DND-41 (cell line): Measurements from ENCODE around the gene AHNAK.

Source experiments
- ATAC-seq: fragments of 200-7000 bp; cut with Tn5 transposase; 3 replicates; pipeline ENCODE4 v1.9.1; 2021; ENCODE audit warnings: low read depth; ENCODE audit not compliant: insufficient read depth
- DNase-seq: peaks from one replicate; pipeline ENCODE4 v3.0.0-alpha.2; 2020
- H2AFZ ChIP-seq: 2 replicates; pipeline ENCODE4 v1.6.0; 2012; ENCODE audit warnings: low read depth, low read length
- H3K27ac ChIP-seq: 2 replicates; pipeline ENCODE4 v1.5.1; 2012; ENCODE audit warnings: low read length, inconsistent platforms
- H3K27me3 ChIP-seq: fragments of 200-600 bp; sonication (generic); 2 replicates; pipeline ENCODE4 v1.6.0; 2012; ENCODE audit warnings: low read length, mild to moderate bottlenecking, inconsistent platforms; ENCODE audit not compliant: insufficient read depth, poor library complexity
- H3K36me3 ChIP-seq: 2 replicates; pipeline ENCODE4 v1.5.1; 2012; ENCODE audit warnings: low read length, inconsistent platforms; ENCODE audit not compliant: insufficient read depth
- H3K4me1 ChIP-seq: 2 replicates; pipeline ENCODE4 v1.5.1; 2012; ENCODE audit warnings: mild to moderate bottlenecking, low read length; ENCODE audit not compliant: insufficient read depth
- H3K4me2 ChIP-seq: 2 replicates; pipeline ENCODE4 v1.6.0; 2012; ENCODE audit warnings: mild to moderate bottlenecking, moderate library complexity, low read length, inconsistent platforms; ENCODE audit not compliant: insufficient read depth
- H3K4me3 ChIP-seq, 2 experiments: fragments of 200-600 bp in 1 of 2; shearing (Covaris generic) in 1 of 2; 2 replicates each; pipeline ENCODE4 v1.5.1; 2012 to 2016; ENCODE audit warnings: inconsistent platforms in 2 of 2, low read length in 2 of 2, mild to moderate bottlenecking in 2 of 2, low read depth in 1 of 2, moderate library complexity in 1 of 2
- H3K79me2 ChIP-seq: 2 replicates; pipeline ENCODE4 v1.6.0; 2012; ENCODE audit warnings: low read length, inconsistent platforms; ENCODE audit not compliant: insufficient read depth
- H3K9ac ChIP-seq: 2 replicates; pipeline ENCODE4 v1.6.0; 2012; ENCODE audit warnings: low read depth, mild to moderate bottlenecking, inconsistent platforms, low read length, moderate library complexity
- H3K9me3 ChIP-seq: 2 replicates; pipeline ENCODE4 v1.5.1; 2012; ENCODE audit warnings: low read length, moderate library complexity, mild to moderate bottlenecking, inconsistent platforms; ENCODE audit not compliant: insufficient read depth, severe bottlenecking
- H4K20me1 ChIP-seq: 2 replicates; pipeline ENCODE4 v1.6.0; 2012; ENCODE audit warnings: low read length; ENCODE audit not compliant: insufficient read depth
- CTCF ChIP-seq: IDR thresholded peaks from 2 replicates; pipeline ENCODE4 v1.5.1; 2012; ENCODE audit warnings: borderline replicate concordance, low read length, moderate library complexity, mild to moderate bottlenecking; ENCODE audit not compliant: poor library complexity, severe bottlenecking; ENCODE audit errors: extremely low read depth
- EZH2 ChIP-seq: IDR thresholded peaks from 3 replicates; pipeline ENCODE4 v1.6.1; 2012; ENCODE audit warnings: borderline replicate concordance, low read depth, mild to moderate bottlenecking, moderate library complexity, low read length, inconsistent platforms; ENCODE audit not compliant: severe bottlenecking

Gene AHNAK

GRCh38 chr11:62569611-62570010, 23.0 kb upstream of the AHNAK start:
- ATAC-seq: no peak

GRCh38 chr11:62567018-62567633, 20.5 kb upstream of the AHNAK start:
- H3K4me2 ChIP-seq: peak overlapping the region; percentile 28; the same call in 1 of the 2 replicates
- no peak for TF ChIP-seq CTCF
- TF ChIP-seq EZH2: no peak
- no peak overlapping the region for H2AFZ ChIP-seq
- peaks cover 54% of the 10 kb centered on the region; the same call in 1 of the 2 replicates for H4K20me1 ChIP-seq
- no peak overlapping the region for H3K9ac ChIP-seq
- H3K79me2 ChIP-seq: peaks cover 81% of the 10 kb centered on the region
- ATAC-seq (no peak), DNase-seq (no peak)
- peaks cover 53% of the 10 kb centered on the region for H3K4me1 ChIP-seq
- H3K27ac ChIP-seq: no peak overlapping the region
- no peak overlapping the region for H3K4me3 ChIP-seq
- peaks cover 96% of the 10 kb centered on the region for H3K36me3 ChIP-seq
- H3K9me3 ChIP-seq: no peaks in the 10 kb centered on the region
- H3K27me3 ChIP-seq: no peaks in the 10 kb centered on the region

More at GRCh38 chr11:62569611-62570010, 23.0 kb upstream of the AHNAK start:
- Histone ChIP-seq H2AFZ (no peak overlapping the region), H3K9me3 (no peaks in the 10 kb centered on the region), H3K36me3 (peaks cover 78% of the 10 kb centered on the region), H3K9ac (no peak overlapping the region), H4K20me1 (peaks cover 57% of the 10 kb centered on the region; the same call in 1 of the 2 replicates), H3K4me2 (peak overlapping the region; percentile 26; the same call in 1 of the 2 replicates), H3K79me2 (peaks cover 88% of the 10 kb centered on the region), H3K27ac (no peak overlapping the region), H3K4me3 (no peak overlapping the region), H3K4me1 (peaks cover 55% of the 10 kb centered on the region), H3K27me3 (no peaks in the 10 kb centered on the region)
- TF ChIP-seq CTCF: no peak
- TF ChIP-seq EZH2: no peak
- no peak for DNase-seq

GRCh38 chr11:62566247-62566646, 19.6 kb upstream of the AHNAK start:
- H3K27ac ChIP-seq: no peak overlapping the region
- H3K79me2 ChIP-seq: peaks cover 72% of the 10 kb centered on the region
- H3K4me1 ChIP-seq: peaks cover 48% of the 10 kb centered on the region
- H3K4me2 ChIP-seq: no peak overlapping the region
- peaks cover 94% of the 10 kb centered on the region for H3K36me3 ChIP-seq
- H3K27me3 ChIP-seq: no peaks in the 10 kb centered on the region
- no peaks in the 10 kb centered on the region for H3K9me3 ChIP-seq
- no peak overlapping the region for H2AFZ ChIP-seq
- ATAC-seq (no peak), DNase-seq (no peak)
- no peak overlapping the region for H3K4me3 ChIP-seq
- TF ChIP-seq CTCF (no peak), EZH2 (no peak)
- H4K20me1 ChIP-seq: peaks cover 45% of the 10 kb centered on the region; the same call in 1 of the 2 replicates
- H3K9ac ChIP-seq: no peak overlapping the region
